ENCODE measurements around the gene KLHDC10. TPM values are rescaled to one million over a fixed set of nuclear protein-coding genes. Genes with fewer than 3 reads are reported as not detected.

The KLHDC10 gene
- 6.6 TPM for polyA plus RNA-seq (2013, experiment 1 of 2)
- 6.7 TPM for polyA plus RNA-seq (2013, experiment 2 of 2)

DNA sequence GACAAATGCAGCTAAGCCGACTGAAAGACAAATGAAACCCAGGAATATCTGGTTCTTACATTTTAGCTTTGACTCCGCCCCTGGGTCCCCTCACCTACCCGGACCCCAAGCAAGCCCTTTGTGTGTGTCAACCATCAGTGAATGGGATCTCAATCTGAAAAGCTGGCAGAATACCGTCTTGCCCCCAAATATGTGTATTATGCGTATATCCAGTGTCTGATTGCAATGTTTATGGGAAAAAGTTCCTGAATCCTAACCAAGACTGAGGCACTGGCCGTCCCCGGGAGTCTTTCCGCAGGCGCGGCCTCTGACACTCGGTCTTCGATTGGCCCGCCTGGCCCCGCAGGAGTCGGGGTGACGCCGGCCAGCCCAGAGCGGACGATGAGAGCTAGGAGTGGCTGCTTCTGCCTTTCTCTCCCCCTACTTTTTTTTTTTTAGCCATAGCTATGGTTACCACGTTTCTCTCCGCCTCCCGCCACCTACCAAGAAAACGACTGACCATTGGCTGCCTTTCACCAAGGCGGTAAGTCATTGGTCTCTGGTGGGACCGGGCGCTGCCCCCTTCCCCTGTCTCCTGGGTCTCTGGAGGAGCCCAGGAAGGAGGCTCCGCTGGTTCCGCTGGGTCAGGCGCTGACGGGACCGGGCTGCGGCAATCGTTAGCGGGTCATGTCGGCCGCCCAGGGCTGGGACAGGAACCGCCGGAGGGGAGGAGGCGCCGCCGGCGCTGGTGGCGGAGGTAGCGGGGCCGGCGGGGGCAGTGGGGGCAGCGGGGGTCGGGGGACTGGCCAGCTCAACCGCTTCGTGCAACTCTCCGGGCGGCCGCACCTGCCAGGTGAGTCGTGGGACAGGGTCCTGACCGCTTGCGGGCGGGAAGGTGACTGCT lies at the start of gene KLHDC10:
TSS of gene KLHDC10 (plus strand) at position 557 of the 883 bp plus-strand sequence. CDS start at position 667, 110 bp downstream.
- Histone ChIP-seq H3K23ac (ENCODE audit: low read length) (no peak within 1 kb of the TSS), H3K9ac (ENCODE audit: low read length) (peak within 1 kb of the TSS; percentile 76), H2AK5ac (ENCODE audit: low read length) (no peak within 1 kb of the TSS), H3K79me2 (ENCODE audit: control insufficient read depth, insufficient read depth, low read length) (peaks cover 8% of the 10 kb centered on the region), H3K56ac (ENCODE audit: low read length) (peak within 1 kb of the TSS; percentile 90), H3K18ac (ENCODE audit: low read length) (peak within 1 kb of the TSS; percentile 94), H4K5ac (ENCODE audit: low read length) (no peak within 1 kb of the TSS), H2BK15ac (replicated peaks; ENCODE audit: low read depth) (no peak within 1 kb of the TSS), H3K27me3 (ENCODE audit: insufficient read depth, low read length, poor library complexity) (no peaks in the 10 kb centered on the region), H3K79me1 (ENCODE audit: low read length) (peaks cover 3% of the 10 kb centered on the region), H3K4me2 (ENCODE audit: low read length) (peak within 1 kb of the TSS; percentile 63), H3K4me3 (ENCODE audit: low read length) (peak within 1 kb of the TSS; percentile 76), H2BK120ac (ENCODE audit: low read depth, low read length) (peak within 1 kb of the TSS; percentile 32), H3K27ac (ENCODE audit: low read depth, low read length) (no peak within 1 kb of the TSS), H3K4ac (ENCODE audit: low read depth, low read length) (no peak within 1 kb of the TSS), H4K8ac (ENCODE audit: low read depth, low read length) (peak within 1 kb of the TSS; percentile 98), H2BK5ac (ENCODE audit: low read length) (no peak within 1 kb of the TSS), H3K36me3 (ENCODE audit: control insufficient read depth, insufficient read depth, low read length) (no peaks in the 10 kb centered on the region), H3K4me1 (ENCODE audit: control insufficient read depth, low read depth, low read length) (no peaks in the 10 kb centered on the region)
- DNase-seq, result peak; percentile 100
- no CpG with 5 or more reads among the region's 57 CpGs for WGBS (ENCODE audit: extremely low coverage, insufficient coverage, low lambda C conversion rate)

DNA sequence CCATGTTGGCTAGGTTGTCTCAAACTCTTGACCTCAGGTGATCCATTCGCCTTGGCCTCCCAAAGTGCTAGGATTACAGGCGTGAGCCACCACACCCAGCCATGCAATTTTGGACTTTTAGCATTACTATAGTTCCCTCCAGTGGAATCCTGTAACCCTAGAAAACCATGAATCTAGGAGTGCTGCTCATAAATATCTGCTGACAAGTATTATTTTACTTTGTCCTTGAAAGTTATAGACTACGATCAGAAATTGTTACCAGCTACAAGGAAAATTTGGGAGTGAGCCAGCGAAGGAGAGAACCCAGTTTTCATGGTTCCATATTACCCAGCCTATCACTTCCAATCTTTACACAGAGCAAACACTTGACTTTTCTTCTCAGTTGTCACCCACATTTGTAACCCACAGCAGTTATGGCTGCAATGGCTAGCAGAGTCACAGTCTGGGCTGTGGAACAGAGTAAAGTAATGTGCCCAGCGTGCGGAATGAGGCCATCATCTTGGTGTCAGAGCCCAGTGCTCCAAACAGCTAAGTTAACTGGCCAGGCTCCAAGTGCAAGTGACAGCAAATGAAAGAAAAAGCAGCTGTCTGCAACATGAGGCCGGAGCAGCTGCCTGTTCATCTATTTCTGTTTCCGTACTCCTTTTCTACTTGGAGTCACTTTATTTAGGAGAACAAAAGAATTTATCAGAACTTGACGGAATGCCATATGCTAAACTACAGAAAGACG lies 49.1 kb upstream of the KLHDC10 start:
- H3K18ac ChIP-seq (ENCODE audit: low read length), result no peak overlapping the region
- no peaks in the 10 kb centered on the region for H3K4me1 ChIP-seq (ENCODE audit: control insufficient read depth, low read depth, low read length)
- no peak overlapping the region for H3K23ac ChIP-seq (ENCODE audit: low read length)
- H2BK15ac ChIP-seq (replicated peaks; ENCODE audit: low read depth), result no peak overlapping the region
- H4K5ac ChIP-seq (ENCODE audit: low read length), result no peak overlapping the region
- H4K8ac ChIP-seq (ENCODE audit: low read depth, low read length), result no peak overlapping the region
- no peak overlapping the region for H3K27ac ChIP-seq (ENCODE audit: low read depth, low read length)
- no peak overlapping the region for H2BK120ac ChIP-seq (ENCODE audit: low read depth, low read length)
- no peak overlapping the region for H3K56ac ChIP-seq (ENCODE audit: low read length)
- H2BK5ac ChIP-seq (ENCODE audit: low read length), result no peak overlapping the region
- no peak overlapping the region for H3K4me3 ChIP-seq (ENCODE audit: low read length)
- H3K79me2 ChIP-seq (ENCODE audit: control insufficient read depth, insufficient read depth, low read length), result no peaks in the 10 kb centered on the region
- no peak overlapping the region for H3K4ac ChIP-seq (ENCODE audit: low read depth, low read length)
- H3K79me1 ChIP-seq (ENCODE audit: low read length), result no peaks in the 10 kb centered on the region
- H3K27me3 ChIP-seq (ENCODE audit: insufficient read depth, low read length, poor library complexity), result no peaks in the 10 kb centered on the region
- DNase-seq, result no peak
- peaks cover 14% of the 10 kb centered on the region for H3K36me3 ChIP-seq (ENCODE audit: control insufficient read depth, insufficient read depth, low read length)
- no peak overlapping the region for H2AK5ac ChIP-seq (ENCODE audit: low read length)
- no peak overlapping the region for H3K9ac ChIP-seq (ENCODE audit: low read length)
- WGBS (ENCODE audit: extremely low coverage, insufficient coverage, low lambda C conversion rate), result no CpG with 5 or more reads among the region's 10 CpGs
- no peak overlapping the region for H3K4me2 ChIP-seq (ENCODE audit: low read length)

- Histone ChIP-seq H3K4me3 (ENCODE audit: low read length) (no peak overlapping the region), H3K36me3 (ENCODE audit: control insufficient read depth, insufficient read depth, low read length) (peaks cover 14% of the 10 kb centered on the region), H2BK15ac (replicated peaks; ENCODE audit: low read depth) (no peak overlapping the region), H3K79me2 (ENCODE audit: control insufficient read depth, insufficient read depth, low read length) (no peaks in the 10 kb centered on the region), H3K18ac (ENCODE audit: low read length) (no peak overlapping the region), H3K27ac (ENCODE audit: low read depth, low read length) (no peak overlapping the region), H3K4ac (ENCODE audit: low read depth, low read length) (no peak overlapping the region), H3K4me2 (ENCODE audit: low read length) (no peak overlapping the region), H3K4me1 (ENCODE audit: control insufficient read depth, low read depth, low read length) (no peaks in the 10 kb centered on the region), H4K5ac (ENCODE audit: low read length) (no peak overlapping the region), H4K8ac (ENCODE audit: low read depth, low read length) (no peak overlapping the region), H3K27me3 (ENCODE audit: insufficient read depth, low read length, poor library complexity) (no peaks in the 10 kb centered on the region), H3K23ac (ENCODE audit: low read length) (no peak overlapping the region), H3K79me1 (ENCODE audit: low read length) (no peaks in the 10 kb centered on the region), H2BK120ac (ENCODE audit: low read depth, low read length) (no peak overlapping the region), H3K56ac (ENCODE audit: low read length) (no peak overlapping the region), H2AK5ac (ENCODE audit: low read length) (no peak overlapping the region), H3K9ac (ENCODE audit: low read length) (no peak overlapping the region), H2BK5ac (ENCODE audit: low read length) (no peak overlapping the region)
- no peak for DNase-seq
- no CpG with 5 or more reads among the region's 9 CpGs for WGBS (ENCODE audit: extremely low coverage, insufficient coverage, low lambda C conversion rate)
These were observed 48.2 kb upstream of the KLHDC10 start for GRCh38 chr7:130022115-130022514.

DNA sequence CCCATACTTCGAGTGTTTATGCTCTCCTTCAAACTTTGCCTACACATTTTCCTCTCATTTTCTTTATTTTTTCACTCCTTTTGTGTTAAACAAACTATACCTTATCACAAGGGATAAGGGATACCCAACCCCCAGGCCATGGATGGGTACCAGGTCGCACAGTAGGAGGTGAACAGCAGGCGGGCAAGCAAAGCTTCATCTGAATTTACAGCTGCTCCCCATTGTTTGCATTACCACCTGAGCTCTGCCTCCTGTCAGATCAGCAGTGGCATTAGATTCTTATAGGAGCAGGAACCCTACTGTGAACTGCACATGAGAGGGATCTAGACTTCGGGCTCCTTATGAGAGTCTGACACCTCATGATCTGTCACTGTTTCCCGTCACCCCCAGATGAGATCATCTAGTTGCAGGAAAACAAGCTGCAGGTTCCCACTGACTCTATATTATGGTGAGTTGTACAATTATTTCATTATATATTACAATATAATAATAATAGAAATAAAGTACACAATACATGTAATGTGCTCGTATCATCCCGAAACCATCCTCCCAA lies 47.6 kb upstream of the KLHDC10 start:
- H3K56ac ChIP-seq (ENCODE audit: low read length), result no peak overlapping the region
- H3K4me1 ChIP-seq (ENCODE audit: control insufficient read depth, low read depth, low read length), result no peaks in the 10 kb centered on the region
- H3K4me3 ChIP-seq (ENCODE audit: low read length), result no peak overlapping the region
- H3K36me3 ChIP-seq (ENCODE audit: control insufficient read depth, insufficient read depth, low read length), result peaks cover 14% of the 10 kb centered on the region
- H3K27ac ChIP-seq (ENCODE audit: low read depth, low read length), result no peak overlapping the region
- no peak overlapping the region for H2AK5ac ChIP-seq (ENCODE audit: low read length)
- no peak overlapping the region for H3K18ac ChIP-seq (ENCODE audit: low read length)
- H2BK15ac ChIP-seq (replicated peaks; ENCODE audit: low read depth), result no peak overlapping the region
- no peak overlapping the region for H4K8ac ChIP-seq (ENCODE audit: low read depth, low read length)
- no peak for DNase-seq
- no peak overlapping the region for H2BK5ac ChIP-seq (ENCODE audit: low read length)
- no peak overlapping the region for H3K9ac ChIP-seq (ENCODE audit: low read length)
- no peak overlapping the region for H4K5ac ChIP-seq (ENCODE audit: low read length)
- no peaks in the 10 kb centered on the region for H3K27me3 ChIP-seq (ENCODE audit: insufficient read depth, low read length, poor library complexity)
- WGBS (ENCODE audit: extremely low coverage, insufficient coverage, low lambda C conversion rate), result no CpG with 5 or more reads among the region's 7 CpGs
- H3K79me1 ChIP-seq (ENCODE audit: low read length), result no peaks in the 10 kb centered on the region
- no peak overlapping the region for H3K4ac ChIP-seq (ENCODE audit: low read depth, low read length)
- H3K4me2 ChIP-seq (ENCODE audit: low read length), result no peak overlapping the region
- H3K23ac ChIP-seq (ENCODE audit: low read length), result no peak overlapping the region
- no peaks in the 10 kb centered on the region for H3K79me2 ChIP-seq (ENCODE audit: control insufficient read depth, insufficient read depth, low read length)
- no peak overlapping the region for H2BK120ac ChIP-seq (ENCODE audit: low read depth, low read length)

DNA sequence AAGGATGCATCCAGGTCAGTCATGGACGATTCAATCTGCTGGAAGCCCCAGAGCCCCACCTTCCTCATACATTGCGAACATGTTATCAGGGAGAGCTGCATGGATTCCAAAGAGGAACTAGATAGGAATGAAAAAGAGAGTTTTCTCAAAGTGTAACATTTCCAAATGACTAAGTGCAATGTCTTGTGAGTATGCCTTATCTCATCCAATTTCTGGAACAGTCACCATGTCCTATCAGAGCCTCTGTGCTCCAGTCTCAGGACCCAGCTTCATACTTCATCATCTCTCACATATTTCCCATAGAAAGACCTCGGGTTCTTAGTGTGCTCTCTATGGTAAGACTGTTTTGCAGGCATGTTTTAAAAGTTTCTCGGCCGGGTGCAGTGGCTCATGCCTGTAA lies 45.9 kb upstream of the KLHDC10 start:
- H3K4me1 ChIP-seq (ENCODE audit: control insufficient read depth, low read depth, low read length), result no peaks in the 10 kb centered on the region
- no CpG with 5 or more reads among the region's 5 CpGs for WGBS (ENCODE audit: extremely low coverage, insufficient coverage, low lambda C conversion rate)

More for the DNA sequence above, 45.9 kb upstream of the KLHDC10 start:
- H3K27ac ChIP-seq (ENCODE audit: low read depth, low read length), result no peak overlapping the region
- no peak overlapping the region for H4K5ac ChIP-seq (ENCODE audit: low read length)
- no peak overlapping the region for H4K8ac ChIP-seq (ENCODE audit: low read depth, low read length)
- no peak overlapping the region for H2BK5ac ChIP-seq (ENCODE audit: low read length)
- no peak overlapping the region for H2AK5ac ChIP-seq (ENCODE audit: low read length)
- no peak overlapping the region for H3K4me2 ChIP-seq (ENCODE audit: low read length)
- H2BK15ac ChIP-seq (replicated peaks; ENCODE audit: low read depth), result no peak overlapping the region
- no peak overlapping the region for H3K23ac ChIP-seq (ENCODE audit: low read length)
- no peak overlapping the region for H3K56ac ChIP-seq (ENCODE audit: low read length)
- H3K79me1 ChIP-seq (ENCODE audit: low read length), result no peaks in the 10 kb centered on the region
- H3K4ac ChIP-seq (ENCODE audit: low read depth, low read length), result no peak overlapping the region
- no peak overlapping the region for H2BK120ac ChIP-seq (ENCODE audit: low read depth, low read length)
- H3K18ac ChIP-seq (ENCODE audit: low read length), result no peak overlapping the region
- no peaks in the 10 kb centered on the region for H3K79me2 ChIP-seq (ENCODE audit: control insufficient read depth, insufficient read depth, low read length)
- H3K9ac ChIP-seq (ENCODE audit: low read length), result no peak overlapping the region
- H3K36me3 ChIP-seq (ENCODE audit: control insufficient read depth, insufficient read depth, low read length), result peaks cover 13% of the 10 kb centered on the region
- H3K27me3 ChIP-seq (ENCODE audit: insufficient read depth, low read length, poor library complexity), result no peaks in the 10 kb centered on the region
- no peak overlapping the region for H3K4me3 ChIP-seq (ENCODE audit: low read length)
- no peak for DNase-seq
